ENCODE results near the gene RNPS1.

RNPS1 gene, protein sequence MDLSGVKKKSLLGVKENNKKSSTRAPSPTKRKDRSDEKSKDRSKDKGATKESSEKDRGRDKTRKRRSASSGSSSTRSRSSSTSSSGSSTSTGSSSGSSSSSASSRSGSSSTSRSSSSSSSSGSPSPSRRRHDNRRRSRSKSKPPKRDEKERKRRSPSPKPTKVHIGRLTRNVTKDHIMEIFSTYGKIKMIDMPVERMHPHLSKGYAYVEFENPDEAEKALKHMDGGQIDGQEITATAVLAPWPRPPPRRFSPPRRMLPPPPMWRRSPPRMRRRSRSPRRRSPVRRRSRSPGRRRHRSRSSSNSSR

DNA sequence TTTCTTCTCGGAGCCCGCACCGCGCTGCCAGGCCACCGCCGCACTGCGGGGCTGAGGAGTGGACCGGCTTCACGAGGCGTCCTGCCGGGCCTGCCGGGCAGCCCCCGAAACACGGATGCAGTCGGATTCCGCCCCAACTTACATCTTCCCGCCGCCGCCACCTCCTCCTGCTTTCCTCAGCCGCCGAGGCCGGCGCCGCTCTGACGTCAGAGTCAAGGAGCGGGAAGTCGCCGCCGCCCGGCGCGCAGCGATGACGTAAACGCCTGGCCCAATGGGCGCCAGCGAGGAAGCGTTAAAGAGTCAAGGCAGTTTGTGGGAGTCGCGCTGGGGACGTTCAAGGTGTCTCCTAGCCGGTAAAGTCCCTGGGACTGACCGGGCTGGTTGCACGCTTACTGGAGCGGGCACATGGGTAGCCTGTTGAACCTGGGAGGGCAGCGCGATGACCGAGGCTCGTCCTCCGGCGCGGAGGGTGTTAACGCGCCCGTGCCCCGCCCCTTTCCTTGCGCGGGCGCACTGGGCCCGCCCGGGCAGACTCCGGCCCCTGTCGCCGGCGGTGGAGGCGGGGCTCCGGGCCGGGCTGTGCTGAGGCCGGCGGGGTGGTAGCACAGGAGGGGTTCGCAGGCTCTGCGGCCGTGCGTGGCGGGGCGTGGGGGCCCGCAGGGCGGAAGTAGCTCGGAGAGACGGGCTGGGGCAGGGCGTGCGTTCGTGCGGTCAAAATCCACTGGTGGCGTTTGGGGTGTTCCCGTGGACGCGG lies at the start of gene RNPS1:
Gene RNPS1, minus strand, starts transcription at position 214 of the 754 bp plus-strand sequence. CDS start 3,483 bp downstream, outside the sequence.
- DNase-seq, result peak; percentile 96

DNA sequence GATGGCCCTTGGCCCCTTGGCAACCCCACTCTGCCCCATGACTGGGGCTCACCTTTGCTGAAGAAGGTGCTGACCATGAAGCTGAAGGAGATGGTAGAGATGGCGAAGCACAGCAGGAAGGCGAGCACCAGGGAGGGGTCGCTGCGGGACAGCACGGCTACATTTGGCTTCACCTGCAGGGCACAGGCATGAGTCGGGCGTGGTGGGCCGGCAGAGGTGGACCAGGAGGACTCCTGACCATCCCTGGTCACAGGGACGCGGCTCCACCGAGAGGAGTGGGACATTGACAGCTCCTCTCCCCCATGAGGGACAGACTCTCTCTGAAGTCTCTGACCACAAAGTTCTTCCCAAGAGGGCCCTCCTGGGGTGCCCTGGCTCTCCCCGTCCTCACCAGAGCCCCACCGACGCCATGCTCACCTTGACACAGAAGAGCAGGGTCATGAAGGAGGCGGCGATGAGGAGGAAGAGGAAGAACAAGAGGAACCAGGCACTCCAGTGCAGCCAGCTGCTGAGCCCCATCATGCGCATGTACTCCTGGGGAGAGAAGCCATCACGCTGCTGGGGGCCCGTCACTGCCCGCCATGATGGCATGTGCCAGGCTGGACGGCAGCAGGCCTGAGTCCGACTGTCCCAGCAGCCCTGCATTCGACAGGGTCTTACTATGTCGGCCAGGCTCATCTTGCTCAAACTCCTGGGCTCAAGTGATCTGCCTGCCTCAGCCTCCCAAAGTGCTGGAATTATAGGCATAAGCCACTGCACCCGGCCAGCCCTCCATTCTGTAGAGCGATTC lies 49.5 kb upstream of the RNPS1 start:
- no peak for DNase-seq

DNA sequence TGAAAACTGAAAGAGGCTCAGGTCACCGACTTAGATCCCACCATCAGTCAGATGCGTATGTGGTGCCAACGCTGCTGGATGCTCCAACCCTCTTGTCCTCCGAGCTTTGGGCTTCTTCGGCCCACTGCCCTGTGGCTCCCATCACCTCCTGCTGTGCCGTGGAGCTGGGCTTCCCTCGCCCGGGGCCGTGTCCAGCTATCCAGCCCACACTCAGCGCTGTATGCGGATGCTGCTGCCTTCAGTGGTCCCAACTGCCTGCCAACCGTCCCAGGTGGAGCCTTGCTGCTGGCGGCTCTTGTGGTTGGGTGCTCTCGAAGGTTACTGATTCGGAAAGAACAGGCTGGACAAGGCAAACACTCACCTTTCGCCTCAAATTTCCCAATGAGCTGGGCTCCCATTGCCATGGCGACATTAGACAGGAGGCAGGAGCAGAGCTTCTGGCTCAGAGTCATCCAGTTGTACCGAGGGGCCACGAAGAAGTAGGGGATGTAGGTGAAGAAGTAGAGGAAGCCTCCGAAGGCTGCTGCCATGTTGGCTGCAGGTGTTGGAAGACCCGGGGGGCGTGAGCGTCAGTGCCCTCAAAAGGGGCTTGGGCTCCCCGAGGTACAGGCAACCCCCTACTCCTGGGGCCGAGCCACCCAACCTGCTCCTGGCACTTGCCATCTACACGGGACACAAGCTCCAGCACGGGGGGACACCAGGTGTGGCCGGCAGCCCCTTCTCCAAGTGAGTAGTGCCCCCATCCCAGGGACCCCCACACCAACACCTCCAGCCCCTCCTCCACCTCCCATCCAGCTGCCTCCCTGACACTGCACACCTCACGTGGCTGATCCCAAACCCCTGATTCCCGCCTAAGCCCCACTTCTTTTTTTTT lies 40.4 kb upstream of the RNPS1 start:
- DNase-seq, result no peak

DNA sequence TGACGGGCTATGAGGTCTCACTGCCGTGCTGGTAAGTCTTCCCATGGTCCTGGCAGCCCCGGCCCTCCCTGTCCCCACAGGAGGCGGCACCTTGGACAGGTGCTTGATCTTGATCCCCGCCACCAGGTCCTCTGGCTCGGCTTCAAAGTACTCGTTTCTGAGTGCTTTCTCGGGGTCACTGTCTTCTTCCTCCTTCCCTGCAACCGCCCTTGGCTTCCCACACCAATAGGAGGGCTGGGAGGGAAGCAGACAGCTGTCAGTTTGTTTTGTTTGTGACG lies 31.9 kb upstream of the RNPS1 start:
- DNase-seq, result no peak

DNA sequence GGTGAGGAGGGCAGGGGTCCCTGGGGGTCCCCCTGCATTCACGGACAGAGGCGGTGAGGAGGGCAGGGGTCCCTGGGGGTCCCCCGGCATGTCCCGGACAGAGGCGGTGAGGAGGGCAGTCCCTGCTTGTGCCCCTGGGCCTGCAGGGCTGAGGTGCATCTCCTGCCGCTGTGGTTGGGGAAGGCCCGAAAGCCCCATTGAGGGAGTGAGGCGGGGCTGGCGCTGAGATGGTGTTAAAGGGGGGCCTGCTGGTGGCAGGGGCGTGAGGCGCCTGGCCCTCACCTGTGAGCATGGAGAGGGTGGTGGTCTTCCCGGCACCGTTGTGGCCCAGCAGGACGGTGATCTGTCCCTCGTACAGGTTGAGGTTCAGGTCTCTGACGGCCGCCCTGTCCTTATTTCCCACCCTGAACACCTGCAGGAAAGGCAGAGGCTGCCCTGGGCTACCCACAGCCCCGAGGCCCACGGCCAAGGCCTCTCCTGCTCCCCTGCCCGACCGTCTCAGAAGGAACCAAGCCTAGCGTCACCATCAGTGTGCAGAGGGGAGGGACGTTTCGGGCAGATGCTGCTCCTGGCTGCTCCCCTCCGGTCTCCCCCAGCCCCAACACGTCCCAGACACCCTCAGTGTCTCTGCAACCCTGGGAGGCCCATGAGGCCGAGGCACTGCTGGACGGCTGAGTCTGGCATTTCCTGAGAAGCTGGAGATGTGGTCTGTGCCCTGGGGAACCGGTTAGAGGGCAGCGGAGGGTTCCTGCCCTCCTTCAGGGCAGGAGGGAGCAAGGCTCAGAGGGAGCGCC lies 31.4 kb upstream of the RNPS1 start:
- DNase-seq, result no peak

DNA sequence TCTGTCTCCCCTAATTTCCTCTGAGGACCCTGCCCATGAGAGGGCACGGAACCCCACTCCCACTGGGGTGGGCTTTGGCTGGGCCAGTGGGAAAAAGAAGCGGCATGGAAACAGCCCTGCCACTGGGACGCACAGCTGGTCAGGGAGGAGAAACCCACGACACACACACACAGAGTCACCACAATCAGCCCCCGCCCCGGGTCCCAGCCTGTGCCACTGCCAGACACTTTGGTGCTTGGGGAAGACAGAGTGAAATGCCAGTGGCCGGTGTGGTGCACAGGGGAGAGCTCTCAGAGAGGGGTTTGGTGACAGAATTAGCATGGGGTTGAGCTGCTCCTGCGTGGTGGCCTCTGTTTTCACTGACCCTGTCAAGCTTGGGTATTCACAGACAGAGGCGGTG lies 30.7 kb upstream of the RNPS1 start:
- no peak for DNase-seq

DNA sequence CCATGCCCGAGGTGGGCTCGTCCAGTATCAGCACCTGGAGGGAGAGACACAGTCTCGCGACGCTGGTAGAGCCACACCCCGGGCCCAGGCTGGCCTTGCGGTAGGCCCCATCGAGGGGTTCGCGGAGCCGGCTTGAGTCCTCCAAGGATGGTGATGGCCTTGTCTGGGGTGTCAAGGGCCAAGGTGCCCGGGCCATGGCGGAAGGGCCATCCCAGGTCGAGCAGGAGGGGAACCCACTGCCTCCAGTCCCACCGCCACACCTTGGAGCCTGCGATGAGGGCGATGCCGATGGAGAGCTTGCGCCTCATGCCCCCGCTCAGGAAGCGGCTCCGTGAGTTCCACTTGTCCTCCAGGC lies 29.6 kb upstream of the RNPS1 start:
- no peak for DNase-seq

DNA sequence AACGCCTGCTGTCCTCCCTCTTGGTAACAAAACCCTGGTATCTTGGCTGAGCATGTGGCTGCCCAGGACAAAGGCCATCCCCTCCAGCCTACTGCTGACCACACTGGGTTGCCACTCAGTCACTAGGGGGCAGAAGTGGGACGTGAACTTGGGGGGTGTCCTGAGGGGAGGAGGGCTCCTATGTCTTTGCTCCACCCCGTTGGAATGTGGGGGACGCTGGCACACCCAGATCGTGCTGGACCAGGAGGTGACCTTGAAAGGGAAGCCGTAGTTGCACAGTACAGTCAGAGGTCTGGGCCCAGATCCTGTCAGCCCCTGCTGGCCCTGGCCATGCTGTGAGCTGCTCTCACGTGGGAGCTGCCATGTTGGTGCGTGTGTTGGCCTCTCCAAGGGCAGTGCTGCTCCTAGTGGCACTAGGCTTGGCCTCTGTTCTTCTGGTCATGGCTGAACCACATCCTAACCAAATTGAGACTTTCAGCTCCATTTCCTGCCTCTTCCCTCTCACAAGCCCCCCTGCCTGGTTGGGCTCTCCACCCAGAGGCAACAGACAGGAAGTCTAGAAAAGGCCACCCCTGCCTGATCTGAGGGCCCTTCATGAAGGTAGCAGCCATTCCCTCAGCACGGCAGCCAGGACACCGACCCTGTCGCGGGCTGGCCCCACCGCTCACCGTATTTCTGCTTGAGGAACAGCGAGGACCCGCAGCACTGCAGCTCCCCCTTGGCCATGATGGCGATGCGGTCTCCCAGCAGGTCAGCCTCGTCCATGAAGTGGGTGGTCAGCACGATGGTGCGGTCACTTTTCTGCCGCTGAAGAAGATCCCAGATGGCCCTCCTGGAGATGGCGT lies 29.0 kb upstream of the RNPS1 start:
- DNase-seq, result peak; percentile 5

DNA sequence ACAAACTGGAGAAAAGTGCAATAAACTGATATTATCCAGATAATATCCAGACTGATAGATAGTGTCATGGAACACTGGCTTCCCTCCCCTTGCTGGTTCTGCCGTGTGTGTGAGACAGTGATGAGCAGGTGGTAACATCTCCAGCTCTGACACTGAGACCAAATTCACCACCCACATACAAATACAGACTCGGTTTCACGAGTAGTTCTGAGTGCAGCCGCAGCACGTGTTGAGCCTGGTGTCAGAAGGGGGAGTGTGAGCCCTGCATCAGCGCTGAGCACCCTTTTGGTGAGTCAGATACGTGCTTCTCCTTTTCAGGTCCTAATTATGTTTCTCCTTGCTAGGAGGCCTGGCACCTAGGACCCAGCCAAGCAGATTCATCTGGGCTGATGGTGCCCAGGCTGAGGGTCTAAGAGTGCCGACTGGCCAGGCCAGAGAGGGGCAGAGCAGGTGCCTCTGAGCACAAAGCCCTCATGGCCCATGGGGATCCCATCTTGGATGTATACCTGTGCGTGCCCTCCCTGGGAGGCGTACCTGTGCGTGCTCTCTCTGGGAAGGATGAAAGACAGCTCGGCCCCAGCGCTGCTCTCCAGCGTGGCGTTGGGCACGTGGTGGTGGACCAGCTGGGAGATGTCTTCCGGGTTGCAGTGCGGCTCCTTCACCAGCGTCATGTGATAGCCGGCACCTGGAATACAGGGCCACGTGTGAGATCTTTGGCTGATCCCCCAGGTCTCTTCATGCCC lies 27.3 kb upstream of the RNPS1 start:
- DNase-seq, result no peak

DNA sequence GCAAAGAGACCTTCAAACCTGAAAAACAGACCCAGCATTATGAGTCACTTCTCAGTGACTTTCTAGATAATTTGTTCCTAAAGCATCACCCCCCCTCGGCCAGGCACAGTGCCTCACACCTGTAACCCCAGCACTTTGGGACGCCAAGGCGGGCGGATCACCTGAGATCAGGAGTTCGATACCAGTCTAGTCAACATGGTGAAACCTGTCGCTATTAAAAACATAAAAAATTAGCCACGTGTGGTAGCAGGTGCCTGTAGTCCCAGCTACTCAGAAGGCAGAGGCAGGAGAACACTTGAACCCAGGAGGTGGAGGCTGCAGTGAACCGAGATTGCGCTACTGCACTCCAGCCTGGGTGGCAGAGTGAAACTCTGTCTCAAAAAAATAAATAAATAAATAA lies 24.3 kb upstream of the RNPS1 start:
- no peak for DNase-seq

DNA sequence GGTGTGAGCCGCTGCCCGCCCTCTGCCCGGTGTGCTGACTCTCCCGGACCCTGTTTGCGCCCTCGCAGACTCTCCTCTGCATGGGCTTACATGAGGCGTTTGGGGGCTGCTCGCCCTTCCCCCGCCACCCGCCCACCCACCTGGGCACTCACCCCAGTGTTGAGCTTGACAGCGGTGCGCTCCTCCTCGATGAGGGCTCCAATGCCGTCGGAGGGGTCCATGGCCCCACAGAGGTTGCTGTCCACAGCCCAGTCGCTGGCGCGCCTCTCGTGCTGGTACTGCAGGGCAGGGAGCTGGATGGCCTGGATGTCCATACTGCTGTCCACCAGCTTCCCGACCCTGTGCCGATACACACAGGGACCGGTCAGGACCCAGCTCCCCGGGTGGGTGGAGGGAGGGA lies 21.4 kb upstream of the RNPS1 start:
- no peak for DNase-seq

DNA sequence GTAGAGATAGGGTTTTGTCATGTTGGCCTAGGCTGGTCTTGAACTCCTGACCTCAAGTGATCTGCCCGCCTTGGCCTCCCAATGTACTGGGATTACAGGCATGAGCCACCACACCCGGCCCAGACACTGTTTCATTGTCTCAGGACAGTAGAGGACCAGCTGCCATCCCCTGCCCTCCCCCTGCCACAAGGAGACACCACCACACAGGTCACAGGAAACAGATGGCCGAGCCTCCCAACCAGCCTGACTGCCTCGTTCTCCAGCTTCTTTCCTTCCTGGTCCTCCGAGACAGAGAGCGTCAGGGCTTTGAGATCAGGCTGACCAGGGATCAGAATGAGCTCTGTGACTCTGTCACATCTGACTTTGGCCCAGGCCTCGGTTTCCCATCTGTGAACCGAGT lies 20.8 kb upstream of the RNPS1 start:
- no peak for DNase-seq

DNA sequence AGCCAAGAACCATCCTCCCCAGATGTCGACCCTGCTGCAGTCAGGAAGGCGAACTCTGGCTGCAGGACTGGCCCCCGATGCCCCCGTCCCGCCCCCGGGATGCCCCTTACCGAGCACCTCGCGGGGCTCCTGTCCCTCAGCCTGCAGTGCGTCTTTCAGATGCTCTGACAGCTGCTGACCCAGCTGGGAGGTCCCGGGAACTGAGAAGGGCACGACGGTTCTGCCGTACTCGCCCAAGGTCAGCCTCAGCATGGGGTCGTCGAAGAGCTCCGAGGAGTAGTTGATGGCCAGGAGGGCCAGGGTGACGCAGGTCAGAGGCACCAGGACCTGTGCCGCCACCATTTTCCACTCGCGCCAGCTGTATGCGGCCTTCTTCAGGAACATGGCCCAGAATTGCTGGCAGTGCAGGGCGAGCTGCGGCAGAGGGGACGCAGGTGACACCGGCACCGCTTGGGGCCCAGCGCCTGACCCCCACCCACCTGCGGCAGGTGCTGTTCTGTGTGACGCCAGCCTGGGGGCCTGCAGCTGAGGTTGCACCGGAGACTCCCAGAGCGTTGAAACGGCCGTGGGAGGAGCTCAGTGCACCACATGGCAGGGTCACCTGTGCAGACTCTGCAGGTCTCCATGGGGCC lies 20.1 kb upstream of the RNPS1 start:
- no peak for DNase-seq

DNA sequence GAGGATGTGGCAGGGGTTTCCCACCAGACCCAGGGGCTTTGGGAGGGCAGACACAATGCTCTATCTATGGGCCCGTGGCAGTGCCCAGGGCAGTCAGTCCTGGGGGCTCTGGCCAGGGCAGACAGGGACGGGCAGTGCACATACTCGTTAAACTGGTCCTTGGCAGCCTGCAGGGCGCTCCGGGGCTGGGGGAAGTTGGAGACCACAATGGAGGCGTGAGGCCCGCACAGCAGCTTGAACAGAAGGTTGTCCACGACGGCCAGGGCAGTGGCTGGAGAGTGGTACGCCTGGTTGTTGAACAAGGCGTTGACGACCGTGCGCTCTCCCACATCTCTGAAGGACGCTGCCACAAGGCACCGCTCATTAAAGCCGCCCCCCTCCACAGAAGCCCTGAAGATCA lies 18.6 kb upstream of the RNPS1 start:
- no peak for DNase-seq

DNA sequence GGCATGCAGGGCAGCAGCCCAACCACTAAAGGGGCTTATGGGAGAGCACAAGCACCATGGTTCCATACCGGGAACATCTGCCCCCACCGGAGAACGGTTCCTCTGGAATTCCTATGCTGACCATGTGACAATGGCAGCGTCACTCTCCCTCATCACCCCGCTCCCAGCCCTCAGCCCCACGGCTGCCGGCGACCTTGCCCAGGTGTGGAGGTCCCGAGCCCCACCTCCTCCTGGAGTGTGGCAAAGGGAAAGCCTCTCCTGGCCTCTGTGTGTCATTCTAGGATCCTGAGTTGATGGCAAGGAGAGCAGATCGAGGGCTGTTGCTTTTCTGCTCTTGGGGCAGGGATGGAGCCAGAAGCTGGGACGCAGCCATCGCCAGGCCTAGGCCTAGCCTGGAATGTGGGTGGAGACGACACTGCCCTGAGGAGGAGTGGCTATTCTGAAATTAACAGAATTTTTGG lies 17.8 kb upstream of the RNPS1 start:
- DNase-seq, result no peak

DNA sequence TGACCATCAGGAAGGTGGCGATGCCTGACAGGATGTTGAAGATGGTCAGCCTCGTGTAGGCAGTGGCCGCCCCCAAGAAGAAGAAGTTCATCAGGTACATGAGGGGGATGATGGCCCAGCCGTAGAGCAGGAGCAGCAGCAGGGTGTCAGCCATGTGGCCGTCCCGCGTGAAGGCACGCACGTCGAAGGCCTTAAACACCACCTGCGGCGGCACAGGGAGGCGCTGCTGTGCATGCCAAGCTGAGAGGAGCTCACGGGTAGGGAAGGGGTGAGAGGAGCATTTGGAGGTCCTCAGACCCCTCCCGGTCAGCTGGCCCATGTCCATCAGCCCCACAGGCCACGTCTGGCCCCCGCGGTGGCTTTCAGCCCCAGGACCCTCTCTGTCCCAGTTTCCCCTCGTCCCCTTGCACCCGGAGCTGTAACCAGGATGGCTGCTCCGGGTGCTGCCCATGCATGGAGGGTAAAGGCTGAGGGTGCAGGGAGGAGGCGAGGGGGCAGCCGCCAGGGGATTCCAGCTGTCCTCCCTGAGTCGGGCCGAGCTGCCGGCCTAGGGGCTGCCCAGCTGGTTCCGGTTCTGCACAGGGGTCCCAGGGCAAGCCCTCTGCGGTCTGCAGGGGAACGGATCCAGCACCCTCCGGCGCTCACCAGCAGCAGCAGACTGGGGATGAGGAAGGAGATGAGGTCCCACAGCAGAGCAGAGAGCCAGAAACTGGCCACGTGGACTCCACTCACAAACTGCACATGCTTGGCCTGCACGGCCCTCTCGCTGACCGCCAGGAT lies 17.1 kb upstream of the RNPS1 start:
- DNase-seq, result no peak

DNA sequence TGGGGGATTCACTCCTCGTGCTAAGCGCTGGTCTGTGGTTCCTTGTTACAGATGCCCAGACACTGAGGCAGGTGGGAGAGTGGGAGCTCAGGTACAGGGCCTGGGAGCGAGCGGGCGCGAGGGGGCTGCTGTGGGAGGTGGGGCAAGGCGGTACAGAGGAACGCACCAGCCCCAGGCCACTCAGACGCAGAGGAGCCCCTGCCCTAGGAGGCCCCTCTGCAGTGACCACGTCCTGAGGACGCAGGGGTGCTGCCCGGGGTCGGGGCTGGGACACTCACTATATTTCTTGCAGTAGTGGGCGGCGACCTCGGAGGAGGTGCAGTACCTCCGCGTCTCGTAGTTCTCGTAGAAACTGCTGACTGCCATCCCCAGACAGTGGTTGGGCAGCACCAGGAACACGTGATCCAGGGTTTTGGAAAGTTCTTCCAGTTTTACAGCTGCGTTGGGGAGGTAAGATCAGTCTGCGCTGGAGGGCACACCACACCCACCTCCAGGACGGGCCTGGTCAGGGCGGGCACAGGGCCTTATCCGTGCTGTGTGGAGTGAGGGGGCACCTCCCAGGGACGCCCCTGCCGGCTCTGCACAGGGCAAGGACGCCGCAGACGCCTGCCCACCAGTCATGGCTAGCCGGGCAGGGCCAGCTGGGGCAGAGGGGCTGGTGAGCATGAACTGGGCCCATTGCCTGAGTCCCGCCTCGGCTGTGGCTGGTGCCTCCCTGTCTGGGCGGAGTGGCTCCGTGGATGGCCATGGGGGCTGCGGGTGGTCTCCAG lies 16.3 kb upstream of the RNPS1 start:
- DNase-seq, result no peak

DNA sequence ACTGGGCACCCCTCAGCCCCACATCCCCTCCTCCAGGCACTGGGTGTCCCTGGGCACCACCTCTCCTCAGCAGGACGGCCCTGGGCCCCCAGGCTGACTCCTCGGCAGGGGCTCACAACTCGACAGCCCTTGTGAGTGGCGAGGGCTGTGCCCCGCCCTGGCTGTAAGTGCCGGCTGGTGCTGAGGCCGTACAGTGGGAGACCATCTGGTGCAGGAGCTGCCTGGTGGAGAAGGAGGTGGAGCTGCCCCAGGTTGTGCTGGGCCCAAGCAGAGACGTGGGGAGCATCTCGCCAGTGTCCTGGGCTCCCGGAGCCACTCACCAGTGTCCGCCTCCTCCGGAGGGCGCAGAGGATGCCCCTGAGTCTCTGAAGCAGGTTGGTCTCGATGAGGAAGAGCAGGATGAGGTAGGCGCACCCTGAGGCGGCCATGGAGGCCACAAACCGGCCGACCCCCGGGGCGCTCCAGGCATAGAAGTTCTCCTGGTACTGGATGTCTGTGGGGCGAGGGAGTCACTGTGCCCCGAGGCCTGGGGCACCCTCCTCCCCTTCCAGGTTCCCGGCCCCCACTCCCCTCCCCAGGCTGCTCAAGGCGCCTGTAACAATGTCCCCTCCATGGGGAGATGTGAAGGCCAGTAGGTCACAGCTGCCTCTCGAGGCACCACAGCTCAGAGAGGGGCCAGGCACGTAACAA lies 15.1 kb upstream of the RNPS1 start:
- no peak for DNase-seq
